Adrenal gland (tissue), 5 donors: ENCODE measurements around the gene RPS5.

ENCODE experiments used
- CTCF ChIP-seq, 6 experiments: fragments of 450-650 bp in 4 of 6; fragments of 200-600 bp in 2 of 6; sonication (generic) in 1 of 6; IDR thresholded peaks; 1 replicate in 5 of 6; 2 replicates in 1 of 6; pipeline versions ENCODE4 v1.5.1 to v1.8.0; 2016 to 2021; ENCODE audit warnings: antibody characterized with exemption in 6 of 6, mild to moderate bottlenecking in 2 of 6, moderate library complexity in 1 of 6
- POLR2A ChIP-seq, 2 donors: fragments of 450-650 bp; IDR thresholded peaks; one replicate each; pipeline ENCODE4 v1.6.1; 2017; ENCODE audit warnings: antibody characterized with exemption in 2 of 2, mild to moderate bottlenecking in 2 of 2, moderate library complexity in 1 of 2
- donor health status: DM: no; HTN: no; CAD: no.

- TF ChIP-seq CTCF (IDR thresholded peaks at IDR 0.05) = no peak
- TF ChIP-seq POLR2A (IDR thresholded peaks at IDR 0.05) = no peak
Observed at GRCh38 chr19:58399903-58400302, 12.8 kb downstream of the RPS5 start.
